Adipose tissue (tissue), 3 donors: Measurements from ENCODE around the gene PATJ. TPM values are rescaled to one million over a fixed set of nuclear protein-coding genes. Genes with fewer than 3 reads are reported as not detected.

ENCODE experiments used
- H3K27ac ChIP-seq: one replicate; pipeline ENCODE4 v1.5.1; 2013; ENCODE audit warnings: low read depth, low read length
- WGBS, 3 donors: extraction: QIAGEN DNeasy Blood & Tissue Kit; methylation state at CpG; one replicate each; pipeline ENCODE4 v1.1.7; 2013; 5-methylcytosine and 5-hydroxymethylcytosine counted together
- polyA plus RNA-seq, 3 donors: library from polyadenylated mRNA; stranded (reverse); fragments of 200-250 nt; gene quantifications; one replicate each; pipeline ENCODE4 v1.2.3, GENCODE V29; 2013
- donor health status: healthy with polysubstance abuse.
- donor health status: Bipolar disorder and iron deficiency.
- donor health status: healthy.

PATJ gene
- polyA plus RNA-seq, 3 donors = 2.6 to 9.8 (median 2.9) TPM

DNA sequence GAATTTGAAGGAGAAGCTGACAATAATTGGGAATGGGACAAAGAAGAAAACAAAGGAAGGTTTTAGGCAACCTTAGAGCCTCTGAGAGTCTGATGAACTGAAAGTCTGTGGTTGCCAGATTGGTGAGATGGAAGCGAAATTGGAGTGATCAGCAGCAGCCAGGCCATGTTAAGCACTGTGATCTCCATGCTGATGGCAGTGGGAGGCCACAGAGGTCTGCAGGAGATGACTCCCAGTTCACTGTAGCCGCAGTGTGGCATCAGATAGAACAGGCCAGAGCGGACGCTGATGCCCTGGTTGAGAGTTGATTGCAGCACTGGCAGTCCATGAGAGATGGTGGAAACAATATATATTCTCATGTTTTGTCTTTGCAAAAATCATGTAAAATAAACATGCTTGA, 314.9 kb downstream of the PATJ start:
- H3K27ac ChIP-seq = no peak overlapping the region
- 95 to 97% (median 96%) methylated on average over 4 of the region's 4 CpGs for WGBS, 3 donors

- no peak overlapping the region for H3K27ac ChIP-seq
- WGBS, 3 donors = 92 to 96% (median 95%) methylated on average over 2 of the region's 2 CpGs
Measured at GRCh38 chr1:62057641-62058290, 315.5 kb downstream of the PATJ start.

DNA sequence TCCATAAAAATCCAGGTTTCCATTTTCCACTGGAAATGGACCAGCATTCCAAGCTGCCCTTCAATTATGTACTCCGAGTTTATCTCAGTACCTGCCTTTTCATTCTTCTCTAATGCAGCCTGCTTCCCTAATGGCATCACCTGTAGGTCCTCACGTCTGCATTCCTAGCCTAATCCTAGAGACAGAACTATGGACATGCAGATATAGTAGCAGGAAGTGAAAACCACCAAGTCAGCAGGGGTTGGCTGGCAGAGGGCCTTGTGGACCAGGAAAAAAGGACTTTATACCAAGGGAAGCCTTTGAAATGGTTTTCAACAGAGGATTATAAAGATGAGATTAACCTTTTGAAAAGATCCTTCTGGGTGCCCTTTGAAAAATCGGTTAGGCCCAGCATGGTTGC, 316.7 kb downstream of the PATJ start:
- no peak overlapping the region for H3K27ac ChIP-seq
- WGBS, 3 donors = 61 to 67% (median 65%) methylated on average over 3 of the region's 3 CpGs

- no peak overlapping the region for H3K27ac ChIP-seq
- 89 to 100% (median 94%) methylated on average over 1 of the region's 1 CpG for WGBS, 3 donors
Measured at GRCh38 chr1:62062087-62062486, 319.8 kb downstream of the PATJ start.

DNA sequence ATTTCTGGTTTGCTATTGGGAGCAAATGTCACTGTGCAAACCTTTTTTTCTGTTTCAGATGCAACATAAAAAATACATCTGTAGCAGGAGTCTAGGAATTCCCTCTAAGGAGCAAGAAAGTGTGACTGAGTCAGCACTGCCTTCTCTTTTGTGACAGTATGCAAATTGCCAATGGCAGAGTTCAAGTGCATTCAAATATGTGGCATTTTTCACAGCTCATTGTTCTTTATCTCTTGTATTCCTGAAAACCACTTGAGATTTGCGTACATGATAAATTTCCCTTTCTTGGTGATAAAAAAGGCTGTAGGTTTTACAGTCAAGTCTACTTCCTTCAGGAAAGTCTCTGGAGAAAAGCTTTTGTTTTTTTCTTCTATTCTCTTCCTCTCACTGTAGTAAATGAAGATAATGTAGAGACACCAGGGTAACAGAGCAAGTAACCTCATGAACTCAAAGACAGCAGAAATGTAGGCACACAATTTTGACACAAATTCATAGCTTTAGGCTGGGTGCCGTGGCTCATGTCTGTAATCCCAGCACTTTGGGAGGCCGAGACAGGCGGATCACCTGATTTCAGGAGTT, 322.6 kb downstream of the PATJ start:
- H3K27ac ChIP-seq = no peak overlapping the region

DNA sequence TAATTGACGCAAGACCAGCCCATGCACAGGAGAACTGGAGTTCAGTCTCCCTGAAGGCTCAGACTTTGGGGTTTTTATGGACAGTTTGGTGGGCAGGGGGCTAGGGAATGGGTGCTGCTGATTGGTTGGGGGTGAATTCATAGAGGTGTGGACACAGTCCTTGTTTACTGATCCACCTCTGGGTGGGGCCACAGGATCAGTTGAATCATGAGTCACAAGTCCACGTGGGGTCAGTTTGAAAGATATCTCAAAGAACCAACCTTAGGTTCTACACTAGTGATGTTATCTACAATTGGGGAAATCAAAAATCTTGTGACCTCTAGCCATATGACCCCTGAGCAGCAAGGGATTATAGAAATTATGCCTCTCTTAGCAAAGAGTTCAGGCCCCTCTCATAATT, 324.4 kb downstream of the PATJ start:
- WGBS, 3 donors = 93 to 98% (median 94%) methylated on average over 2 of the region's 2 CpGs
- H3K27ac ChIP-seq = no peak overlapping the region

More for the DNA sequence above, 322.6 kb downstream of the PATJ start:
- 88 to 98% (median 95%) methylated on average over 4 of the region's 4 CpGs for WGBS, 3 donors

DNA sequence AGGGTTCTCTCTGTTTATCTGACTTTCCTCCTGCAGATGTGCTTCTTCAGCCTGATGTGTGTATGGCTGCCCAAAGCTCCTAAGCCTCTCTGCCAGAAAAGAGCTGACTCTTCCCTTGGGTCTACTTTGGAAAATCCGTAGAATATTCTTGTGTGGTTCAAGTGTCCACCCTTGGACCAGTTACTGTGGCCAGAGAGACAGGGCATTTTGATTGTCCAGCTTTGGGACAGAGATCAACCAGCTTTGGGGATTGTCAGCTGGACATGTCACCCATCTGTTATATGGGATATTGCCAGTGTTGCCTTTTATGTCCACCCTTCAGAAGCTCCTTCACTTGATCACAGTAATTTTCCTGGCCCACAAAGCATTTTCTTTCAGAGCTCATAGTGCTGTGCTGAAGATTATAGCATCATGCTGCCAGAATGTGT, 326.1 kb downstream of the PATJ start:
- WGBS, 3 donors = 24 to 58% (median 57%) methylated on average over 1 of the region's 1 CpG
- no peak overlapping the region for H3K27ac ChIP-seq

- no peak overlapping the region for H3K27ac ChIP-seq
- 54 to 57% (median 56%) methylated on average over 5 of the region's 5 CpGs for WGBS, 3 donors
Measured at GRCh38 chr1:62068978-62069377, 326.7 kb downstream of the PATJ start.

GRCh38 chr1:62070384-62071011, 328.2 kb downstream of the PATJ start:
- WGBS, 3 donors = 70 to 76% (median 75%) methylated on average over 4 of the region's 4 CpGs
- H3K27ac ChIP-seq = no peak overlapping the region

- H3K27ac ChIP-seq = no peak overlapping the region
- WGBS, 3 donors = 91 to 95% (median 93%) methylated on average over 7 of the region's 7 CpGs
Measured at GRCh38 chr1:62071695-62072094, 329.4 kb downstream of the PATJ start.

- no peak overlapping the region for H3K27ac ChIP-seq
- WGBS, 3 donors = 68 to 75% (median 74%) methylated on average over 3 of the region's 3 CpGs
Measured at GRCh38 chr1:62076286-62076685, 334.0 kb downstream of the PATJ start.

GRCh38 chr1:62077821-62078220, 335.5 kb downstream of the PATJ start:
- 86 to 94% (median 93%) methylated on average over 1 of the region's 1 CpG for WGBS, 3 donors
- H3K27ac ChIP-seq = no peak overlapping the region

GRCh38 chr1:62082456-62083363, 340.4 kb downstream of the PATJ start:
- WGBS, 3 donors = 80 to 86% (median 84%) methylated on average over 14 of the region's 14 CpGs
- H3K27ac ChIP-seq = no peak overlapping the region

DNA sequence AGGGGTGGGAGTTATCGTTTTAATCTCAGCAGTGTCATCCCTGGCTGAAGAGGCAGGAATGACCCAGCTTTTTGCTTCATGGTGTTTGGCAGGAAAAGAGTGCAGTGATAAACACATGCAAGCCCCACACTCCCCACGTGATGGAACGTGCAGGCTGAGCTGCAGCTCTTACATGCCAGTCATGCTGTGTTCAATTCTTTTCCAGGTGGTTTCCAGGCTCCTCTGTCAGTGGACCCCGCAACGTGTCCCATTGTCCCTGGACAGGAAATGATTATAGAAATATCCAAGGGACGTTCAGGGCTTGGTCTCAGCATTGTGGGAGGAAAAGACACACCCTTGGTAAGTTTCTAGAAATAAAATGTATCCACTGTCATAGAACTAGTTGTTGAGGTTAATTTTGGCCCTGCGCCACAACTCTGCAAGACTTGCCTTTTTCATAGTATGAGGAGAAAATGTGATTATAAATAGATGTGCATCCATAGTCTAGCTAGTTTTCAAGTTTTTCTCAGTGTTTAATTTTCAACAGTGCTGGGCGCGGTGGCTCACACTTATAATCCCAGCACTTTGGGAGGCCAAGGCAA, 342.1 kb downstream of the PATJ start:
- WGBS, 3 donors = 50 to 83% (median 51%) methylated on average over 9 of the region's 9 CpGs
- H3K27ac ChIP-seq = no peak overlapping the region

DNA sequence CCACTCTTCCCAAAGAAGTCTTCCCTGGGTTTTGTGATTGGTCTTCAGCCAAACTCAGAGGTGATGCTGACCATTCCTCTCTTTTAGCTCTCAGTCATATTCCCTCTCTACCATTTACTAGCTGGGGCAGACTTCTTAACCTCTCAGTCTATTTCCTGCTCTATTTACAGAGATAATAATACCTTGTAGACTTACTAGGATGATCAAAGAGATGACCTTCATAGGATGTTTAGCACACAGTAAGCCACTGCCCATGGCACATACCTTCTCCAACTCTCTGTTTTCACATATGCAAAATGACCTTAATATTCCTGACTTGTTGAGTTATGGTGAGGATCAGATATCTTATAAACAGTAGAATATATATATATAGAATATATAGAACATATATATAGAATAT, 346.2 kb downstream of the PATJ start:
- no peak overlapping the region for H3K27ac ChIP-seq

DNA sequence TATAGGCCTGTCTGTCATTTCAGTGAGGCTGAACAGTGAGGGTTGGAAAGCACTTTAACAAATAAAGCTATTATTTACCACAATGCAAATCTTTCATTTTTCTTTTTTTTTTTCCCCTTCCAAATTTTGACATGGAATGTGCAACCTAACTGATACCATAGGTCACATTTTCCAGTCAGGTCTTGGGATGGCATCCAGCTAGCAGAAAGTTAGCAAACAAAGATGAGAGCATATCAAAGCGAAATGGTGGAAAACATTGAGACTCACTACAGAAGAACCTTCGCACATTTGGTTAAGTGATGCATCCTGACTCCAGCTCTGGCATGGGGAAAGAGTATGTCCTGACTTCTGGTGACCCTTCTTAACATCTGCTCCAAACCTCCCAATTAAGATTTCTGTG, 347.3 kb downstream of the PATJ start:
- WGBS, 3 donors = 90 to 93% (median 93%) methylated on average over 2 of the region's 2 CpGs
- H3K27ac ChIP-seq = no peak overlapping the region

- WGBS, 3 donors = 59 to 65% (median 61%) methylated on average over 5 of the region's 5 CpGs
- H3K27ac ChIP-seq = no peak overlapping the region
Measured at GRCh38 chr1:62090016-62090415, 347.7 kb downstream of the PATJ start.

DNA sequence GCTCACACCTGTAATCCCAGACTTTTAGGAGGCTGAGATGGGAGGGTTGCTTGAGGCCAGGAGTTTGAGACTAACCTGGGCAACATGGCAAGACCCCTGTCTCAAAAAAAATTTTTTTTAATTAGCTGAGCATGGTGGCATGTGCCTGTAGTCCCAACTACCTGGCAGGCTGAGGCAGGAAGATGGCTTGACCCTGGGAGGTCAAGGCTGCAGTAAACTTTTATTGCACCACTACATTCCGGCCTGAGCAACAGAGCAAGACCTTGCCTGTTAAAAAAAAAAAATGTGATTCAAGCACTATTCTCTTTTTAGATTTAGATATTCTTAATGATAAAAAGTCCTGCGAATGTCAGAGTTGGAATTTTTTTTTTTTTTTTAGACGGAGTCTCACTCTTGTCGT, 349.8 kb downstream of the PATJ start:
- H3K27ac ChIP-seq = no peak overlapping the region
- 95 to 98% (median 97%) methylated on average over 4 of the region's 4 CpGs for WGBS, 3 donors

DNA sequence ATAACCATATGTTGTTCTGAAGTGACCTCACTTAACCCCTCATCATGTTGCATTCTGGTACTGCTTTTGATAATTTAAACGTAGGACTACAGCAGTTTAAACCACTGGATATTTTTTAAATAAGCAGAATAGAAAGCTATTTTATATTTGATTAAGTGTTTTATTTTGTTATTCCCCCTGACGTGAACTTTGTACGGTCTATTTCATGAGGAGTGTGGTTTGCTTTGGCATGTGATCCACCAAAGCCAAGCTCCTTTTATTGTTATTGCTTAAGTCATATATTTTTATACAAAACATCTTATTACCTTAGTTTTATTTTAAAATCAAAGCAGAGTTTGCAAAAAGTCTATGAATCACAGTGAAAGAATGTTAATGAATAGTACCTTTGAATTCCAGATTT, 351.0 kb downstream of the PATJ start:
- WGBS, 3 donors = 67 to 84% (median 81%) methylated on average over 3 of the region's 3 CpGs

More for the DNA sequence above, 351.0 kb downstream of the PATJ start:
- H3K27ac ChIP-seq = no peak overlapping the region
